GM10248 (cell line): ENCODE measurements around the gene MAB21L2.
A peak's percentile ranks its signal among the peaks of the same experiment; 100 is the strongest.

ENCODE experiments used
- CTCF ChIA-PET: fragments of 300-600 bp; sonication (Branson Sonifier 250); formaldehyde crosslinking; extraction: SDS; loops from one replicate; lab custom pipeline; 2021; ENCODE audit warnings: antibody characterized with exemption; lab: Yijun Ruan, JAX
- POLR2A ChIA-PET: fragments of 350-650 bp; sonication (Branson Sonifier 250); formaldehyde crosslinking; extraction: SDS; loops from one replicate; lab custom pipeline; 2020; ENCODE audit warnings: antibody characterized with exemption; lab: Yijun Ruan, JAX
- DNase-seq: peaks from one replicate; pipeline ENCODE4 v3.0.0; 2012; ENCODE audit errors: extremely low spot score
- TF ChIP-seq, protein P1 (sequence below): IDR thresholded peaks from 2 replicates; pipeline ENCODE4 v1.5.1; 2012; ENCODE audit warnings: mild to moderate bottlenecking, low read depth; ENCODE audit errors: extremely low read depth, missing control alignments, control extremely low read depth

Gene MAB21L2

DNA sequence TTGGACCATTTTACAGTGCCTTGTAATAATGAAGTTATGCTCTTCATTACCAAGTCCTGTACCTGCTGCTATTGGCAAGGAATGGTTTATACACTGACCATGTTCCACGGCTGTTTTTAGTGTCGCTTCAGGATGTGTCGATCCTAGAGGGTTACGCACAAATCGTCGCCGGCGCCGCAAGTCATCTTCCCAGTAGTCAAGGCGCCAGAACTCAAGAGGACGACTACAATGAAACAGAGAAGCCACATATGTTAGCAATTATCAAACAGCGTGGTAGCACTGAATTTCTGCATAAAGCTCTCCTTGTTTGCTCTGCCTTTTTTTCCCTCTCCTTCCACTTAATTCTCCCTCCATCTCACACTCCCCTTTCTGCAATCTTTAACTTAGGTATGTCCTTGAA, 17.0 kb downstream of the MAB21L2 start:
- DNase-seq: no peak
- TF ChIP-seq, protein P1, sequence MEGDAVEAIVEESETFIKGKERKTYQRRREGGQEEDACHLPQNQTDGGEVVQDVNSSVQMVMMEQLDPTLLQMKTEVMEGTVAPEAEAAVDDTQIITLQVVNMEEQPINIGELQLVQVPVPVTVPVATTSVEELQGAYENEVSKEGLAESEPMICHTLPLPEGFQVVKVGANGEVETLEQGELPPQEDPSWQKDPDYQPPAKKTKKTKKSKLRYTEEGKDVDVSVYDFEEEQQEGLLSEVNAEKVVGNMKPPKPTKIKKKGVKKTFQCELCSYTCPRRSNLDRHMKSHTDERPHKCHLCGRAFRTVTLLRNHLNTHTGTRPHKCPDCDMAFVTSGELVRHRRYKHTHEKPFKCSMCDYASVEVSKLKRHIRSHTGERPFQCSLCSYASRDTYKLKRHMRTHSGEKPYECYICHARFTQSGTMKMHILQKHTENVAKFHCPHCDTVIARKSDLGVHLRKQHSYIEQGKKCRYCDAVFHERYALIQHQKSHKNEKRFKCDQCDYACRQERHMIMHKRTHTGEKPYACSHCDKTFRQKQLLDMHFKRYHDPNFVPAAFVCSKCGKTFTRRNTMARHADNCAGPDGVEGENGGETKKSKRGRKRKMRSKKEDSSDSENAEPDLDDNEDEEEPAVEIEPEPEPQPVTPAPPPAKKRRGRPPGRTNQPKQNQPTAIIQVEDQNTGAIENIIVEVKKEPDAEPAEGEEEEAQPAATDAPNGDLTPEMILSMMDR: no peak
- ChIA-PET CTCF (no interaction called here), POLR2A (no interaction called here)

DNA sequence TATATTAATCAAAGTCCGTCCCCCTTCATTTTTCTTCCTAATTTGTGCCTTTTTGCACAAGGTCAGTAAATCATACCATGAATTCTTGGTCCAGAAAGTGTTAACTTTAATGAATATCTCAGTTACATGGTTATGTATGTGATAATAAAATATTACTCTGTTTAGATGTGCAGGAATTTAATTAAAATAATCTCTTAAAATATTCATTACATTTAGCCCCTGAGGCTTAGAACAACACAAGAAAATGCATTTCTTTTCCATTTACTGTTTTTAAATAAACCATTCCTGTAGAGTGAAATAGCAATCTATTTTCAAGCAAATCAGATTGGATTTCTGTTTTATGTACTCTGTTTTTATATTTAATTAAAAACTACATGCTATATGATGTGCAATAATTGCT, 17.6 kb downstream of the MAB21L2 start:
- TF ChIP-seq, protein P1: no peak
- POLR2A ChIA-PET: no interaction called here

DNA sequence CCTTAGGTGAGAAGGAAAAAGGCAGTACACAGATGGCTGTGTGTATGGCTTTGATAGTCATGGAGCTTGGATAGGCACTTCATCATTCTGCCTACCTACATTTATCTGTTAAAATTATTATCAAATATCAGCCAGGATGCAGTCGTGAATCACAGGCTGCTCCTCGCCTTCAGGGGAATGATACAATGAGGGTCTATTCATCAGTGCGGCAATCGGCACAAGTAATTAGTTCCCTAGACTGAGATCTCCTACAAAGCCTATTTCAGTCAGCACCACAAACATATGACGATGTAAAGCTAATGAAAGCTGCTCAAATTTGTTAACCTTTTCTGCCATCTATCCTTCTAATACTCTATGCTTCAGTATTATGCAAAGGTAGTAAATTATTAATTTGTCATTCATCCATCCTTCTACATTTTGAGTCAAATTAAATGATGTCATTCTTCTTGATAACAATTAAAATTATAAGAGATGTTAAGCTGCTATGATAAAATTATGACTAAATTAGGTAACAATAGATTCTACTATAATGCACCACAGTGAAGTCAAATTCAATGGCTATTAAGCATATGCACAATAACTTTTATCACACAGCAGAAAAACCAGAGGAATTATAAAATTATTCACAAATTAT, 19.0 kb downstream of the MAB21L2 start:
- TF ChIP-seq, protein P1: no peak
- POLR2A ChIA-PET: no interaction called here
- DNase-seq: no peak
- CTCF ChIA-PET: interaction anchor here (1.9 kb wide), 1 partner anchor 10 kb away, joined by 7 read pairs; no protein-coding TSS in a partner anchor

More for the DNA sequence above, 17.6 kb downstream of the MAB21L2 start:
- no peak for DNase-seq
- CTCF ChIA-PET: no interaction called here

DNA sequence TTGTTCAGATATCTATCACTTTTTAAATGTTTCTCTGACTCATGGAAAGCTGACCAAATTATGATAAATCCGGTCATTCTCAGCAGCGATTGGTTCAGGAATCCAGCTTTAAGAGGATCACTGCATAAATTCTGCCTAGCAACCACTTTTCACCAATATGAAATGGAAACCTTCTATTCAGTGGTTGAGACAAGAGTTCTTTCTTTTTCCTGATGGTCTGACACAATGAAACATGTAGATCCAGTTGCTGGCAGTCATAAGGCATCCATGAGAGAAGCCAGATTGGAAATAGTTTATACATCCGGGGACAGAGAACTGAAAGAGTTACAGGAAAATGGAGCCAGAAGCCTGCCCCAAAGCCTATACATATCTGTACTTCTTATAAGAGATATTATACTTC, 27.2 kb downstream of the MAB21L2 start:
- TF ChIP-seq, protein P1: no peak
- DNase-seq: no peak
- CTCF ChIA-PET: interaction anchor here (1.1 to 1.8 kb wide), 3 partner anchors 9 to 20 kb away, joined by 4 read pairs; no protein-coding TSS in a partner anchor
- POLR2A ChIA-PET: no interaction called here

DNA sequence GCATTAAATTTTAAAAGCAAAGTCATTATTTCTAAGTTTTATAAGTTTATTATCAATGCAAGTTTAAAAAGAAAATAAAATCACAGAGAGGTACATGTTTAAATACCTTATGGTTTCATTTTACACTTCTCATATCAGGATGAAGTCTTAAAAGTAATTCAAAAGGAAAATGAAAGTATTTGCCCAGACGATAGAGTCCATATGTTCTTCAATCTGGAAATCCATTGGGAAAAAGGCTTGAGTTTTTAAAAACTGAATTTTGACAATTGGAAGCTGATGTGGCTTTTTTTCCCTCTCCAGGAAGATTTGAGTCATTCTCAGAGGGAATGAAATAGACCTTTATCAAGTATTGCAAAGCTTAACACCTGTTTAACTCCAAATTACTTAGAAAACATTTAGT, 37.1 kb downstream of the MAB21L2 start:
- ChIA-PET CTCF (interaction anchor here (1.0 kb wide), 1 partner anchor 10 kb away, joined by 4 read pairs; no protein-coding TSS in a partner anchor), POLR2A (no interaction called here)
- DNase-seq: peak; percentile 8
- TF ChIP-seq, protein P1: no peak

DNA sequence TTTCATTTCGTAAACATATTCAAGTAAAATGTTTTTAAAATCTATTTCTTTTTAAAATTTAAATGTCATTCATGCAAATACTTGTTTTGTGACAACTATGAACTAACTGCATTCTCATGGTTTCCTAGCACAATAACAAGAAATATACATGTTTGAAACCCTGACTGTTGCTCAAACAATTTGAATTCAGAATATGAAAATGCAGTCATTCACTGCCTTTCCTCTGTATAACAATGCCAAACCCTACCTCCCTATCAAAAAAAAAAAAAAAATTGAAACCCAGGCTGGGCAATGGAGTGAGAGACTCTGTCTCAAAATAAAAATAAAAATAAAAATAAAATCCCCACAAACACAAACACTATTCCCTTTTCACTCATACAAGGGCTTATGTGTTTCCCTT, 42.1 kb downstream of the MAB21L2 start:
- ChIA-PET POLR2A (no interaction called here), CTCF (no interaction called here)
- no peak for DNase-seq
- TF ChIP-seq, protein P1: no peak

DNA sequence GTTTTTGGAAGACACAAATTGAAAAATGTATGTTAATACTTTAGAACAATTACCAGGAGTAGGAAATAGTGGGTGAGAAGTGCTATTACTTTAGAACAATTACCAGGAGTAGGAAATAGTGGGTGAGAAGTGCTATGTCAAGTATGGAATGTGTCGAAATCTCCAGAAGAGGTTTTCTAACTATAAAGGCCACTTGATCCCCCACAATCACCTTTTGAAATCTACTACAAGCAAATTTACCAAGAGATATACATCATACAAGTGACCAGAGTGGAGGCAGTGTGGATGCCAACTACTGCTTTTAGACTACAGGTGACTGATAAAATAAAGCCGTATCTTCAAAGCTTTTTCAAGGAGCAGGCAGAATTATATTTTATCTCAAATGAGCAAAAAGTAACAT, 43.1 kb downstream of the MAB21L2 start:
- ChIA-PET POLR2A (no interaction called here), CTCF (no interaction called here)
- DNase-seq: no peak
- TF ChIP-seq, protein P1: no peak
